Body of pancreas (tissue), 4 donors: ENCODE results near the gene BBS4.
"Not testable (repeated sequence)": the region's sequence is repeated elsewhere in the genome, so short reads cannot be mapped to it uniquely, and the experiment has no call there.

Experiments
- CTCF ChIP-seq, 7 experiments: fragments of 450-650 bp in 4 of 7; fragments of 200-600 bp in 3 of 7; sonication (generic) in 3 of 7; IDR thresholded peaks; one replicate each; pipeline ENCODE4 v1.5.1; 2016 to 2019; ENCODE audit warnings: antibody characterized with exemption in 7 of 7
- POLR2A ChIP-seq, 3 donors: fragments of 450-650 bp; IDR thresholded peaks; one replicate each; pipeline ENCODE4 v1.6.1; 2016; ENCODE audit warnings: antibody characterized with exemption in 3 of 3, mild to moderate bottlenecking in 2 of 3

GRCh38 chr15:72642271-72642670, 43.7 kb upstream of the BBS4 start:
- TF ChIP-seq CTCF, POLR2A (IDR thresholded peaks at IDR 0.05): not testable (repeated sequence)
